HL-60 (cell line): ENCODE results near the gene BCAR3.

Experiments
- DNase-seq, 2 experiments: peaks; one replicate each; pipeline ENCODE4 v3.0.0-alpha.2; 2010 to 2020; ENCODE audit warnings: low read depth in 1 of 2, low spot score in 1 of 2
- H3K27ac ChIP-seq: fragments of 250-450 bp; sonication (Bioruptor Pico); replicated peaks from 2 replicates; pipeline ENCODE4 v1.5.1; 2020; ENCODE audit warnings: mild to moderate bottlenecking, moderate library complexity
- H3K27me3 ChIP-seq: fragments of 250-450 bp; sonication (Bioruptor Pico); 2 replicates; pipeline ENCODE4 v1.5.1; 2021; ENCODE audit warnings: mild to moderate bottlenecking, moderate library complexity; ENCODE audit not compliant: insufficient read depth, poor library complexity, severe bottlenecking
- H3K4me3 ChIP-seq: replicated peaks from 2 replicates; pipeline ENCODE4 v1.5.1; 2011; ENCODE audit warnings: mild to moderate bottlenecking, control low read depth, low read length; ENCODE audit not compliant: insufficient read depth
- CTCF ChIP-seq: IDR thresholded peaks from one replicate; pipeline ENCODE4 v1.5.1; 2011; ENCODE audit warnings: low read length, control low read depth, inconsistent platforms; ENCODE audit not compliant: insufficient read depth
- GABPA ChIP-seq: IDR thresholded peaks from 2 replicates; pipeline ENCODE4 v1.6.1; 2012; ENCODE audit warnings: low read depth
- POLR2AphosphoS5 ChIP-seq: IDR thresholded peaks from 2 replicates; pipeline ENCODE4 v1.6.1; 2012; ENCODE audit warnings: low read depth
- REST ChIP-seq: IDR thresholded peaks from 2 replicates; pipeline ENCODE4 v1.6.1; 2012; ENCODE audit warnings: low read depth; ENCODE audit not compliant: insufficient replicate concordance
- SPI1 ChIP-seq: IDR thresholded peaks from 2 replicates; pipeline ENCODE4 v1.6.1; 2012; ENCODE audit warnings: low read depth, mild to moderate bottlenecking, borderline replicate concordance

The BCAR3 gene

GRCh38 chr1:93702828-93703183, 21.2 kb upstream of the BCAR3 start:
- DNase-seq: no peak
- H3K4me3 ChIP-seq: no peak overlapping the region
- no peak overlapping the region for H3K27ac ChIP-seq
- H3K27me3 ChIP-seq: no peaks in the 10 kb centered on the region
- no peak for TF ChIP-seq SPI1
- no peak for TF ChIP-seq REST
- TF ChIP-seq GABPA: no peak
- TF ChIP-seq POLR2AphosphoS5: no peak
- no peak for TF ChIP-seq CTCF

GRCh38 chr1:93702111-93702827, 20.6 kb upstream of the BCAR3 start:
- TF ChIP-seq POLR2AphosphoS5: no peak
- TF ChIP-seq SPI1: no peak
- no peak for TF ChIP-seq CTCF
- no peak for TF ChIP-seq REST
- no peak overlapping the region for H3K4me3 ChIP-seq
- no peaks in the 10 kb centered on the region for H3K27me3 ChIP-seq
- DNase-seq: no peak
- H3K27ac ChIP-seq: no peak overlapping the region

- Histone ChIP-seq H3K4me3 (no peak overlapping the region), H3K27me3 (no peaks in the 10 kb centered on the region), H3K27ac (no peak overlapping the region)
- TF ChIP-seq CTCF: no peak
- TF ChIP-seq POLR2AphosphoS5: no peak
- TF ChIP-seq REST: no peak
- TF ChIP-seq GABPA: no peak
- TF ChIP-seq SPI1: no peak
- no peak for DNase-seq
Measured at GRCh38 chr1:93701629-93702028, 20.0 kb upstream of the BCAR3 start.
